A549 (cell line): ENCODE data around the gene HOXA10. TPM values are rescaled to one million over a fixed set of nuclear protein-coding genes. Genes with fewer than 3 reads are reported as not detected.

Source experiments
- ATAC-seq, 2 experiments: fragments of 200-7000 bp in 1 of 2; fragments of >200 bp in 1 of 2; cut with Nextera tagmentation in 1 of 2; cut with Tn5 transposase in 1 of 2; 3 replicates each; pipeline versions ENCODE4 v1.8.0 to v1.9.1; 2018 to 2020; ENCODE audit warnings: mild to moderate bottlenecking in 1 of 2, moderate library complexity in 1 of 2
- CTCF ChIA-PET: fragments of 300-600 bp; sonication (Branson Sonifier 250); formaldehyde crosslinking; extraction: SDS; loops from one replicate; lab custom pipeline; 2021; ENCODE audit warnings: antibody characterized with exemption, inconsistent platforms; lab: Yijun Ruan, JAX
- POLR2A ChIA-PET: fragments of 350-600 bp; formaldehyde crosslinking; extraction: SDS; loops from one replicate; lab custom pipeline; 2021; ENCODE audit warnings: antibody characterized with exemption, inconsistent platforms; lab: Yijun Ruan, JAX
- DNase-seq, 2 experiments: peaks; one replicate each; pipeline versions ENCODE4 v3.0.0 to v3.0.0-alpha.2; 2011 to 2016; ENCODE audit warnings: low read depth in 1 of 2, low spot score in 1 of 2
- FAIRE-seq: peaks from 2 replicates; lab custom pipeline; 2011; peaks lifted over from hg19 to GRCh38; lab: Jason Lieb, UNC
- H3K27ac ChIP-seq, 2 experiments: fragments of >200 bp; sonication (Bioruptor Twin); formaldehyde crosslinking; 3 replicates each; pipeline ENCODE4 v1.5.1; 2016 to 2017
- H3K4me1 ChIP-seq: fragments of >200 bp; sonication (Bioruptor Twin); formaldehyde crosslinking; 3 replicates; pipeline ENCODE4 v1.6.1; 2016
- H3K4me2 ChIP-seq: fragments of >200 bp; sonication (Bioruptor Twin); formaldehyde crosslinking; 3 replicates; pipeline ENCODE4 v1.6.1; 2016
- H3K4me3 ChIP-seq: fragments of >200 bp; sonication (Bioruptor Twin); formaldehyde crosslinking; 3 replicates; pipeline ENCODE4 v1.5.1; 2016
- H3K9me3 ChIP-seq: fragments of >200 bp; sonication (Bioruptor Twin); formaldehyde crosslinking; 3 replicates; pipeline ENCODE4 v1.6.1; 2016
- ATOH8 ChIP-seq: fragments of 250-450 bp; sonication (Bioruptor Pico); IDR thresholded peaks from 2 replicates; pipeline ENCODE4 v1.5.0; 2020; ENCODE audit warnings: low read depth, mild to moderate bottlenecking, moderate library complexity
- BHLHE40 ChIP-seq: IDR thresholded peaks from 2 replicates; pipeline ENCODE4 v1.6.1; 2012; ENCODE audit warnings: low read depth, low read length, inconsistent platforms
- CEBPB ChIP-seq, 2 experiments: fragments of >200 bp in 1 of 2; sonication (Bioruptor Twin) in 1 of 2; formaldehyde crosslinking in 1 of 2; IDR thresholded peaks; 2 replicates each; pipeline ENCODE4 v1.6.1; 2012 to 2016
- CHD2 ChIP-seq: fragments of 150-350 bp; IDR thresholded peaks from 2 replicates; pipeline ENCODE4 v1.6.1; 2014; ENCODE audit warnings: low read length; ENCODE audit not compliant: partially characterized antibody
- CHD4 ChIP-seq: fragments of 200-600 bp; sonication (generic); IDR thresholded peaks from 2 replicates; pipeline ENCODE4 v1.6.1; 2016; ENCODE audit warnings: antibody characterized with exemption, mild to moderate bottlenecking, borderline replicate concordance
- ELK1 ChIP-seq: fragments of 150-350 bp; IDR thresholded peaks from 2 replicates; pipeline ENCODE4 v1.6.1; 2014; ENCODE audit warnings: low read depth, mild to moderate bottlenecking, low read length
- ESRRA ChIP-seq: fragments of 150-350 bp; IDR thresholded peaks from 2 replicates; pipeline ENCODE4 v1.6.1; 2014; ENCODE audit warnings: mild to moderate bottlenecking, low read length, borderline replicate concordance
- GATA3 ChIP-seq: IDR thresholded peaks from 2 replicates; pipeline ENCODE4 v1.6.1; 2012; ENCODE audit warnings: borderline replicate concordance
- HDAC2 ChIP-seq: fragments of 200-600 bp; sonication (generic); IDR thresholded peaks from 2 replicates; pipeline ENCODE4 v1.6.1; 2016
- HES2 ChIP-seq: fragments of >200 bp; sonication (Bioruptor Twin); formaldehyde crosslinking; IDR thresholded peaks from 2 replicates; pipeline ENCODE4 v1.6.1; 2016
- HEYL ChIP-seq: fragments of 250-450 bp; sonication (Bioruptor Pico); IDR thresholded peaks from 2 replicates; pipeline ENCODE4 v1.8.0; 2021; ENCODE audit warnings: mild to moderate bottlenecking, moderate library complexity
- HMGXB4 ChIP-seq: fragments of 250-450 bp; sonication (Bioruptor Pico); IDR thresholded peaks from 2 replicates; pipeline ENCODE4 v1.5.0; 2021; ENCODE audit warnings: mild to moderate bottlenecking, moderate library complexity, borderline replicate concordance
- KDM1A ChIP-seq: fragments of 200-600 bp; sonication (generic); IDR thresholded peaks from 2 replicates; pipeline ENCODE4 v1.6.1; 2016; ENCODE audit warnings: low read depth, mild to moderate bottlenecking
- KDM5A ChIP-seq: fragments of 200-600 bp; sonication (generic); IDR thresholded peaks from 2 replicates; pipeline ENCODE4 v1.6.1; 2016; ENCODE audit warnings: antibody characterized with exemption, mild to moderate bottlenecking
- MAFK ChIP-seq: fragments of 450-650 bp; IDR thresholded peaks from 2 replicates; pipeline ENCODE4 v1.6.1; 2014; ENCODE audit not compliant: partially characterized antibody
- MAZ ChIP-seq: fragments of 150-350 bp; IDR thresholded peaks from 2 replicates; pipeline ENCODE4 v1.6.1; 2014; ENCODE audit warnings: antibody characterized with exemption, low read depth, low read length, borderline replicate concordance
- NFE2L2 ChIP-seq: fragments of 150-350 bp; conservative IDR thresholded peaks from 2 replicates; pipeline ENCODE4 v1.6.1; 2014; ENCODE audit warnings: low read length
- NPAS2 ChIP-seq: fragments of 250-450 bp; sonication (Bioruptor Pico); IDR thresholded peaks from 2 replicates; pipeline ENCODE4 v1.8.0; 2022; ENCODE audit warnings: mild to moderate bottlenecking, moderate library complexity, borderline replicate concordance
- NR3C1 ChIP-seq: fragments of >200 bp; sonication (Bioruptor Twin); formaldehyde crosslinking; IDR thresholded peaks from 3 replicates; pipeline ENCODE4 v1.6.1; 2017
- RFX5 ChIP-seq: fragments of 450-650 bp; IDR thresholded peaks from 2 replicates; pipeline ENCODE4 v1.7.1; 2014; ENCODE audit warnings: antibody characterized with exemption, mild to moderate bottlenecking, moderate library complexity
- SMC3 ChIP-seq: fragments of >200 bp; sonication (Bioruptor Twin); formaldehyde crosslinking; IDR thresholded peaks from 3 replicates; pipeline ENCODE4 v1.6.1; 2018; ENCODE audit warnings: inconsistent platforms
- SREBF2 ChIP-seq: fragments of 450-650 bp; IDR thresholded peaks from 2 replicates; pipeline ENCODE4 v1.6.1; 2014; ENCODE audit warnings: mild to moderate bottlenecking, moderate library complexity
- TFCP2L1 ChIP-seq: fragments of 250-450 bp; sonication (Bioruptor Pico); IDR thresholded peaks from 2 replicates; pipeline ENCODE4 v1.5.0; 2021; ENCODE audit warnings: mild to moderate bottlenecking
- TP53 ChIP-seq: fragments of 250-450 bp; sonication (Bioruptor Pico); IDR thresholded peaks from 2 replicates; pipeline ENCODE4 v1.5.0; 2021; ENCODE audit warnings: mild to moderate bottlenecking, moderate library complexity
- USF2 ChIP-seq: fragments of 450-650 bp; IDR thresholded peaks from 2 replicates; pipeline ENCODE4 v1.6.1; 2014; ENCODE audit warnings: antibody characterized with exemption
- ZC3H11A ChIP-seq: fragments of 450-650 bp; IDR thresholded peaks from 2 replicates; pipeline ENCODE4 v1.6.1; 2014; ENCODE audit warnings: antibody characterized with exemption, mild to moderate bottlenecking
- ZFP36 ChIP-seq: fragments of 450-650 bp; IDR thresholded peaks from 2 replicates; pipeline ENCODE4 v1.6.1; 2014; ENCODE audit warnings: borderline replicate concordance; ENCODE audit not compliant: partially characterized antibody
- ZSCAN20 ChIP-seq: fragments of 250-450 bp; sonication (Bioruptor Pico); IDR thresholded peaks from 2 replicates; pipeline ENCODE4 v1.8.0; 2022; ENCODE audit warnings: mild to moderate bottlenecking, moderate library complexity
- WGBS: methylation state at CpG from one replicate; pipeline ENCODE4 v1.1.6; 2017; ENCODE audit errors: missing lambda C conversion rate; 5-methylcytosine and 5-hydroxymethylcytosine counted together
- polyA plus RNA-seq, 4 experiments: library from polyadenylated mRNA; depleted of rRNA in 3 of 4; stranded (reverse); fragments of >200 nt; fragmentation: RNase III in 1 of 4; extraction: RNeasy Plus Mini Kit Qiagen cat#74134 plus additional on column Dnase treatment in 1 of 4; gene quantifications; 2 replicates in 3 of 4; 3 replicates in 1 of 4; pipeline ENCODE4 v1.2.3, GENCODE V29; 2011 to 2017

HOXA10 gene
- polyA plus RNA-seq, 2 of the 4 experiments (the other 2 are of a cell fraction): 5.2 to 7.7 TPM

- POLR2A ChIA-PET: no interaction called here
- FAIRE-seq (no peak), DNase-seq (no peak), ATAC-seq (no peak)
- CTCF ChIA-PET: interaction anchor here (0.7 to 7.0 kb wide), 5 partner anchors 9 to 1273 kb away, joined by 3 to 160 read pairs (median 3); partner anchors contain the start of genes HOXA5, HOXA6 and HOXA7
- Histone ChIP-seq H3K27ac (no peak within 1 kb of the TSS), H3K9me3 (no peaks in the 10 kb centered on the region), H3K4me2 (no peak within 1 kb of the TSS), H3K4me1 (peaks cover 6% of the 10 kb centered on the region; the same call in 1 of the 3 replicates), H3K4me3 (no peak within 1 kb of the TSS)
- 95% methylated on average over 65 of the region's 82 CpGs for WGBS
- no peak for TF ChIP-seq ZC3H11A
- no peak for TF ChIP-seq MAZ
- no peak for TF ChIP-seq HEYL (CRISPR knock-in tag)
- TF ChIP-seq HES2: no peak
- no peak for TF ChIP-seq SREBF2
Measured at GRCh38 chr7:27165089-27165995, 8.8 kb downstream of the HOXA10 start, which contains the start of gene HOXA9. Gene HOXA9 (minus strand): TSS chr7:27165537. CDS start chr7:27165457, 80 bp downstream.

DNA sequence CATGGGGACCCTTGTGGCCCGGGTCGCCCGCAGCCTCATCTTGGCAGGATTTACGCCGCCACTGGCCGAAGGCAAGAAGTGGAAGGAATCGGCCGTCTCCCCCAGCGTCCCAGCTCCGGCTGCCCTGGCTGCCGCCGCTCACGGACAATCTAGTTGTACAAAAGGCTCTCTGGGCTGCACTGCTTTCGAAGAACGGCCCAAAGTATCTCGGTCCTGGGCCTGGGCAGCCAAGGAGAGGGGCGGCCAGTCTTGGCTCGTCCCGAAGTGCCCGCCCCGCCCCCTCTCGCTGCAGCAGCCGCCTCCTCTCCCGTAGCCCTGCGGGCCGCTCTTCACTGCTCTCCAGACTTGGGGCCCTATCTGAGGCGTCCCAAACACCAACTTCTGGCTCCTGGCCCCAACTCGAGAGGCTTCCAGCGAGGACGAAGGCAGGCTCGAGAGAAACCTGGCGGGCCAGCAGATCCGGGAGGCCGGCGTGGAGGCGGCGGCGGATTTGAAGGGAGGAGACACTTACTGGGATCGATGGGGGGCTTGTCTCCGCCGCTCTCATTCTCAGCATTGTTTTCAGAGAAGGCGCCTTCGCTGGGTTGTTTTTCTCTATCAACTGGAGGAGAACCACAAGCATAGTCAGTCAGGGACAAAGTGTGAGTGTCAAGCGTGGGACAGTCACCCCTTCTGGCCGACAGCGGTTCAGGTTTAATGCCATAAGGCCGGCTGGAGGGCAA lies 9.6 kb downstream of the HOXA10 start:
- ChIA-PET CTCF (interaction anchor here (1.4 to 7.0 kb wide), 4 partner anchors 18 to 792 kb away, joined by 3 to 160 read pairs (median 42); partner anchors contain the start of genes HOXA5 and HOXA6), POLR2A (no interaction called here)
- WGBS: 93% methylated on average over 47 of the region's 47 CpGs
- DNase-seq (no peak), FAIRE-seq (no peak), ATAC-seq (no peak)
- no peak overlapping the region for H3K4me2 ChIP-seq
- no peak overlapping the region for H3K4me3 ChIP-seq
- H3K9me3 ChIP-seq: no peaks in the 10 kb centered on the region
- no peak overlapping the region for H3K27ac ChIP-seq
- H3K4me1 ChIP-seq: 0 out of 3 replicates have a peak, but pooled peaks cover 3% of the 10 kb centered on the region
- TF ChIP-seq BHLHE40 (no peak), HEYL (CRISPR knock-in tag) (no peak), ZFP36 (no peak), ZC3H11A (no peak), NFE2L2 (no peak), SMC3 (no peak), CHD2 (no peak), RFX5 (no peak), CHD4 (no peak), ELK1 (no peak), KDM5A (no peak), TP53 (CRISPR knock-in tag) (no peak), KDM1A (no peak), CEBPB (IDR thresholded peaks at IDR 0.05) (no peak), NPAS2 (CRISPR knock-in tag) (no peak), GATA3 (no peak)

DNA sequence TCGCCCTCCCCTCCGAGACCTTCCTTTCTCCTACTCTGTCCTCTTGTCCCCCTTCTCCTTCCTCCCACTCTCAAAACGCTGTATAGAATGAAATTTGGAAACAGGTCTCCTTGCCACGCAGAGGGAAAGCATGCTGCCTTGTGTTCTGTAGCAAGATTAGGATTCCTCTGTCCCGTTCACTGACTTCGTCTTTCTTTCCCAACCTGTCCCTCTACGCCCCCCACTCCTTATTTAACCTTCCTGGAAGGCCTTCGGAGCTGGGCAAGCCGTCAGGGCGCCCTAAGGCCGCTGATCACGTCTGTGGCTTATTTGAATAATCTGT lies 10.1 kb downstream of the HOXA10 start:
- Histone ChIP-seq H3K4me3 (no peak overlapping the region), H3K27ac (no peak overlapping the region), H3K4me2 (no peak overlapping the region), H3K4me1 (0 out of 3 replicates have a peak, but pooled peaks cover 3% of the 10 kb centered on the region), H3K9me3 (no peaks in the 10 kb centered on the region)
- no peak for DNase-seq
- ChIA-PET POLR2A (no interaction called here), CTCF (interaction anchor here (1.2 to 7.0 kb wide), 5 partner anchors 18 to 792 kb away, joined by 3 to 160 read pairs (median 4); partner anchors contain the start of genes HOXA5 and HOXA6)
- WGBS: 92% methylated on average over 12 of the region's 12 CpGs
- FAIRE-seq: no peak
- ATAC-seq: no peak
- no peak for TF ChIP-seq HDAC2
- TF ChIP-seq ESRRA: no peak
- no peak for TF ChIP-seq USF2
- no peak for TF ChIP-seq MAFK
- TF ChIP-seq NR3C1: no peak
- no peak for TF ChIP-seq ZSCAN20
- no peak for TF ChIP-seq TFCP2L1
- TF ChIP-seq ATOH8: no peak
- no peak for TF ChIP-seq CEBPB (IDR thresholded peaks at IDR 0.05)
- TF ChIP-seq HMGXB4 (CRISPR knock-in tag): no peak
